Measurements from ENCODE around the gene WASF1. TPM values are rescaled to one million over a fixed set of nuclear protein-coding genes. Genes with fewer than 3 reads are reported as not detected.
"Not testable (repeated sequence)": the region's sequence is repeated elsewhere in the genome, so short reads cannot be mapped to it uniquely, and the experiment has no call there.

The WASF1 gene
- total RNA-seq, 1 experiment from 2014 or later: 28.6 TPM

DNA sequence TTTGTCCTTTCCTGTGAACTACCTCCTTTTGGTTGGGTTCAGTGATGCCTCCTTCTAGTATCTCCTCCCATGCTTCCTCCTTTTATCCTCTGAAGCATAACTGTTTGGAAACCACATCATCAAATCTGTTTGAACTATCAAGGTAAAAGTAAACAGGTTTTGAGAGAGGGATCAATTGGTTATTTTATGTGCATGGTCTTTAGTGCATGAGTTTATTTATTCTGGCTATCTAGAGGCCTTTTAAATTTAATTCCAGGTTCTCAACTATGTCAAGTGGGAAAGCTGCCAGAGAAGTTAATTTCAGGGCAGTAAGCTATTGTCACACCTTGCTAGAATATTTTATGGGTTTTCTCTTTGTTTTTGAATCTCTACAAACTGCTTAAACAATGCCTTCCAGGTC, 54.1 kb downstream of the WASF1 start:
- H3K56ac ChIP-seq (ENCODE audit: insufficient read length, low read depth, low read length): no peak overlapping the region
- DNase-seq: no peak
- Mint-ChIP-seq H3K4me3 (no peak overlapping the region), H3K36me3 (ENCODE audit: insufficient read depth in 1 of 3, low read depth in 3 of 3) (peaks cover 32 to 57% (median 38%) of the 10 kb centered on the region in 3 experiments), H3K27ac (no peak overlapping the region), H3K9me3 (peaks cover 6 to 13% of the 10 kb centered on the region in 2 experiments; a peak in 4 of 5 replicates), H3K4me1 (peaks cover 11% of the 10 kb centered on the region in 2 experiments), H3K27me3 (ENCODE audit: low read depth) (no peaks in the 10 kb centered on the region)
- no peak overlapping the region for H4K91ac ChIP-seq (ENCODE audit: insufficient read length, low read depth, low read length)
- no peaks in the 10 kb centered on the region for H3K9me3 ChIP-seq (ENCODE audit: control insufficient read depth, low read depth, low read length)
- no peak overlapping the region for H2BK20ac ChIP-seq (ENCODE audit: low read depth, low read length, poor library complexity, severe bottlenecking)
- H3K14ac ChIP-seq (ENCODE audit: insufficient read depth, low read length): no peak overlapping the region
- H4K5ac ChIP-seq (ENCODE audit: insufficient read length, low read depth, low read length): no peak overlapping the region
- H3K79me2 ChIP-seq (ENCODE audit: insufficient read depth, low read length): no peaks in the 10 kb centered on the region
- no peak overlapping the region for H3K18ac ChIP-seq (ENCODE audit: insufficient read length, low read depth, low read length)
- H2AFZ ChIP-seq (ENCODE audit: low read length): no peak overlapping the region
- H2BK15ac ChIP-seq (ENCODE audit: low read depth, low read length): no peak overlapping the region
- H3K27ac ChIP-seq (ENCODE audit: insufficient read length, low read depth, low read length): no peak overlapping the region
- no peak overlapping the region for H3T11ph ChIP-seq (ENCODE audit: low read length)
- H3K79me1 ChIP-seq (ENCODE audit: insufficient read depth, low read depth, low read length, poor library complexity, severe bottlenecking): no peaks in the 10 kb centered on the region
- H2BK5ac ChIP-seq (ENCODE audit: insufficient read length, low read length): no peak overlapping the region
- no peaks in the 10 kb centered on the region for H3K23me2 ChIP-seq (ENCODE audit: insufficient read length, low read depth, low read length, poor library complexity, severe bottlenecking)
- no peaks in the 10 kb centered on the region for H4K20me1 ChIP-seq (ENCODE audit: control insufficient read depth, insufficient read depth, insufficient read length)
- H3K4ac ChIP-seq (ENCODE audit: low read depth, low read length): no peak overlapping the region
- no peak overlapping the region for H2AK5ac ChIP-seq (ENCODE audit: insufficient read length, low read length)
- H3K23ac ChIP-seq (ENCODE audit: insufficient read length, low read depth, low read length): no peak overlapping the region
- no peak overlapping the region for H3K4me2 ChIP-seq (ENCODE audit: insufficient read depth, insufficient read length, low read length)
- H3K4me1 ChIP-seq (ENCODE audit: insufficient read depth, low read length): peaks cover 2% of the 10 kb centered on the region; the same call in 1 of the 2 replicates
- TF ChIP-seq, protein P1, sequence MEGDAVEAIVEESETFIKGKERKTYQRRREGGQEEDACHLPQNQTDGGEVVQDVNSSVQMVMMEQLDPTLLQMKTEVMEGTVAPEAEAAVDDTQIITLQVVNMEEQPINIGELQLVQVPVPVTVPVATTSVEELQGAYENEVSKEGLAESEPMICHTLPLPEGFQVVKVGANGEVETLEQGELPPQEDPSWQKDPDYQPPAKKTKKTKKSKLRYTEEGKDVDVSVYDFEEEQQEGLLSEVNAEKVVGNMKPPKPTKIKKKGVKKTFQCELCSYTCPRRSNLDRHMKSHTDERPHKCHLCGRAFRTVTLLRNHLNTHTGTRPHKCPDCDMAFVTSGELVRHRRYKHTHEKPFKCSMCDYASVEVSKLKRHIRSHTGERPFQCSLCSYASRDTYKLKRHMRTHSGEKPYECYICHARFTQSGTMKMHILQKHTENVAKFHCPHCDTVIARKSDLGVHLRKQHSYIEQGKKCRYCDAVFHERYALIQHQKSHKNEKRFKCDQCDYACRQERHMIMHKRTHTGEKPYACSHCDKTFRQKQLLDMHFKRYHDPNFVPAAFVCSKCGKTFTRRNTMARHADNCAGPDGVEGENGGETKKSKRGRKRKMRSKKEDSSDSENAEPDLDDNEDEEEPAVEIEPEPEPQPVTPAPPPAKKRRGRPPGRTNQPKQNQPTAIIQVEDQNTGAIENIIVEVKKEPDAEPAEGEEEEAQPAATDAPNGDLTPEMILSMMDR (conservative IDR thresholded peaks at IDR 0.05): no peak
- H2BK12ac ChIP-seq (ENCODE audit: insufficient read length, low read depth, low read length): no peak overlapping the region
- H2BK120ac ChIP-seq (ENCODE audit: low read depth, low read length, poor library complexity, severe bottlenecking): no peak overlapping the region
- no peak overlapping the region for H4K8ac ChIP-seq (replicated peaks; ENCODE audit: insufficient read length, low read depth, low read length)
- no peaks in the 10 kb centered on the region for H3K27me3 ChIP-seq (ENCODE audit: insufficient read depth, low read length)
- no peak overlapping the region for H3K9ac ChIP-seq (ENCODE audit: extremely low read depth, insufficient read length, low read length)

DNA sequence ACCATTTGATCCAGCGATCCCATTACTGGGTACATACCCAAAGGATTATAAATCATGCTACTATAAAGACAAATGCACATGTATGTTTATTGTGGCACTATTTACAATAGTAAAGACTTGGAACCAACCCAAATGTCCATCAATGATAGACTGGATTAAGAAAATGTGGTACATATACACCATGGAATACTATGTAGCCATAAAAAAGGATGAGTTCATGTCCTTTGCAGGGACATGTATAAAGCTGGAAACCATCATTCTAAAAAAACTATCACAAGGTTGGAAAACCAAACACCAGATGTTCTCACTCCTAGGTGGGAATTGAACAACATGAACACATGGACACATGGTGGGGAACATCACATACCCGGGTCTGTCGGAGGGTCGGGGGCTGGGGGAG, 57.8 kb downstream of the WASF1 start:
- not testable (repeated sequence) for H4K20me1 ChIP-seq (ENCODE audit: control insufficient read depth, insufficient read depth, insufficient read length); H3K23me2 ChIP-seq (ENCODE audit: insufficient read length, low read depth, low read length, poor library complexity, severe bottlenecking); H3K4ac ChIP-seq (ENCODE audit: low read depth, low read length); H2BK120ac ChIP-seq (ENCODE audit: low read depth, low read length, poor library complexity, severe bottlenecking); H3K14ac ChIP-seq (ENCODE audit: insufficient read depth, low read length); H2BK15ac ChIP-seq (ENCODE audit: low read depth, low read length); H4K5ac ChIP-seq (ENCODE audit: insufficient read length, low read depth, low read length); H3K27me3 Mint-ChIP-seq (ENCODE audit: low read depth); H3K27ac Mint-ChIP-seq; H3K56ac ChIP-seq (ENCODE audit: insufficient read length, low read depth, low read length); H3K4me1 Mint-ChIP-seq; H3K23ac ChIP-seq (ENCODE audit: insufficient read length, low read depth, low read length); H3K27ac ChIP-seq (ENCODE audit: insufficient read length, low read depth, low read length); H3K79me1 ChIP-seq (ENCODE audit: insufficient read depth, low read depth, low read length, poor library complexity, severe bottlenecking); H4K8ac ChIP-seq (replicated peaks; ENCODE audit: insufficient read length, low read depth, low read length); H3K18ac ChIP-seq (ENCODE audit: insufficient read length, low read depth, low read length); H3T11ph ChIP-seq (ENCODE audit: low read length); H3K4me1 ChIP-seq (ENCODE audit: insufficient read depth, low read length); H3K9me3 ChIP-seq (ENCODE audit: control insufficient read depth, low read depth, low read length); H2AK5ac ChIP-seq (ENCODE audit: insufficient read length, low read length); H3K4me2 ChIP-seq (ENCODE audit: insufficient read depth, insufficient read length, low read length); H3K9ac ChIP-seq (ENCODE audit: extremely low read depth, insufficient read length, low read length); H3K4me3 Mint-ChIP-seq; H3K27me3 ChIP-seq (ENCODE audit: insufficient read depth, low read length); DNase-seq; H2BK5ac ChIP-seq (ENCODE audit: insufficient read length, low read length); H4K91ac ChIP-seq (ENCODE audit: insufficient read length, low read depth, low read length); H2BK20ac ChIP-seq (ENCODE audit: low read depth, low read length, poor library complexity, severe bottlenecking); H2BK12ac ChIP-seq (ENCODE audit: insufficient read length, low read depth, low read length); H3K79me2 ChIP-seq (ENCODE audit: insufficient read depth, low read length); H2AFZ ChIP-seq (ENCODE audit: low read length)
- Mint-ChIP-seq H3K9me3 (peaks cover 6 to 13% of the 10 kb centered on the region in 2 experiments; a peak in 4 of 5 replicates), H3K36me3 (ENCODE audit: insufficient read depth in 1 of 3, low read depth in 3 of 3) (peaks cover 38 to 52% (median 44%) of the 10 kb centered on the region in 3 experiments)
- no CpG with 5 or more reads among the region's 4 CpGs for WGBS (ENCODE audit: extremely low coverage, insufficient read length, low lambda C conversion rate)

Measured in H9 (cell line).